ENCODE measurements around the gene ACYP2.
"Not testable (repeated sequence)": the region's sequence is repeated elsewhere in the genome, so short reads cannot be mapped to it uniquely, and the experiment has no call there.

ACYP2 gene

DNA sequence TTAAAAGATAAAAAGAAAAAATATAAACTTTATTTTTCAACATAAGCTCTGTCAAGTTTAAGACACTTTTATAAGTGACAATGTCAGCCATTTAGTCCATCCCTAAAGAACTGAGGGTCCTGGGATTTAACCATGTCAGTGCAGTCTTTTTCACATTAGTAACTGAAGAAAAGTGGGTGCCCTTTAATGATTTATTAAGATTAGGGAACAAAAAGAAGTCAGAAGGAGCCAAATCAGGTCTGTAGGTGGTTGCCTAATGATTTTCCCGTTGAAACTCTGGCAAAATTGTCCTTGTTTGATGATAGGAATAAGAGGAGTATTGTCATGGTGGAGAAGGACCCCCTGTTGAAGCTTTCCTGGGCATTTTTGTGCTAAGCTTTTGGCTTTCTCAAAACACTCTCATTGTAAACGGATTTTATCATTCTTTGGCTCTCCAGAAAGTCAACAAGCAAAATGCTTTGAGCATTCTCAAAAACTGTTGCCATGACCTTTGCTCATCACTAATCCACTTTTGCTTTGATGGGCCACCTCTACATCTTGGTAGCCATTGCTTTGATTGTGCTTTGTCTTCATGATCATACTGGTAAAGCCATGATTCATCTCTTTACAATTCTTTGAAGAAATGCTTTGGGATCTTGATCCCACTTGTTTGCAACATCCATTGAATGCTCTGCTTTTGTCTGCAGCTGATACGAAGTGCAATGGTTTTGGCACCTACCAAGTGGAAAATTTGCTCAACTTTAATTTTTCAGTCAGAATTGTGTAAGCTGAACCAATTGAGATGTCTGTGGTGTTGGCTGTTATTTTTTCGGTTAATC is 118.6 kb downstream of the ACYP2 start:
- no peak for DNase-seq

DNA sequence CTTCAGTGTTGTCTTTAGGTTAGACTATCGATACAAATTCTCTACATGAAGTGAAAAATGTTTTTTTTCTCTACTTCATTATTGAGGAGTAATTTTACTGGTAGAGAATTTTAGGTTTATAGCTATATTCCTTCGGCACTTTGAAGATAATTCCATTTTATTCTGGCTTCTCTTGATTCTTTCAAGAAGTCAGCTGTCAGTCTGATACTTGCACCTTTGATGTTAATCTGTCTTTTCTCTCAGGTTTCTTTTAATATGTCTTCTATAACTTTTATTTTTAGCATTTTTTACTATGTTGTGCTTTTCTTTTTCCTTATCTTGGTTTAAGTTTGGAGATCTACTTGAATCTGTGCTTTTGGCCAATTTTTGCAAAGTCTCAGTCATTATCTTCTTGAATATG is 122.0 kb downstream of the ACYP2 start:
- DNase-seq: no peak

DNA sequence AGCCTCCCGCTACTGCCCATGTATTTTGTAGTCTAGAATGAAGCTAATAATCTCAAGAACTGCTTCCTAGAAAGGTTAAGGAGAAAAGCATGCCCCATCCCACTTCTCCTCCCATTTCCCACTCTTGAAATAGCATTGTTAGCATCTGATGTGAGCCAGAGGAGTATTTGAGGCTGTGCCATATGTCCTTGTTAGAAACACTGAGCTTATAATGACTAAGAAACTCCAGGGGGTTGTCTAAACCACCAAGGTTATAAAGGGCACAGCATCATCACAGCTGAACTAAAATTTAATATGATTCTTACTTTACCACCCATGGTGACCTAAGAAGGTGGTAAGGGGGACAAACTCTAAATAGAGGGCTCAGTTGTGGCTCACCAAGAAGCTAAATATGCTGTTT is 124.0 kb downstream of the ACYP2 start:
- DNase-seq: no peak

DNA sequence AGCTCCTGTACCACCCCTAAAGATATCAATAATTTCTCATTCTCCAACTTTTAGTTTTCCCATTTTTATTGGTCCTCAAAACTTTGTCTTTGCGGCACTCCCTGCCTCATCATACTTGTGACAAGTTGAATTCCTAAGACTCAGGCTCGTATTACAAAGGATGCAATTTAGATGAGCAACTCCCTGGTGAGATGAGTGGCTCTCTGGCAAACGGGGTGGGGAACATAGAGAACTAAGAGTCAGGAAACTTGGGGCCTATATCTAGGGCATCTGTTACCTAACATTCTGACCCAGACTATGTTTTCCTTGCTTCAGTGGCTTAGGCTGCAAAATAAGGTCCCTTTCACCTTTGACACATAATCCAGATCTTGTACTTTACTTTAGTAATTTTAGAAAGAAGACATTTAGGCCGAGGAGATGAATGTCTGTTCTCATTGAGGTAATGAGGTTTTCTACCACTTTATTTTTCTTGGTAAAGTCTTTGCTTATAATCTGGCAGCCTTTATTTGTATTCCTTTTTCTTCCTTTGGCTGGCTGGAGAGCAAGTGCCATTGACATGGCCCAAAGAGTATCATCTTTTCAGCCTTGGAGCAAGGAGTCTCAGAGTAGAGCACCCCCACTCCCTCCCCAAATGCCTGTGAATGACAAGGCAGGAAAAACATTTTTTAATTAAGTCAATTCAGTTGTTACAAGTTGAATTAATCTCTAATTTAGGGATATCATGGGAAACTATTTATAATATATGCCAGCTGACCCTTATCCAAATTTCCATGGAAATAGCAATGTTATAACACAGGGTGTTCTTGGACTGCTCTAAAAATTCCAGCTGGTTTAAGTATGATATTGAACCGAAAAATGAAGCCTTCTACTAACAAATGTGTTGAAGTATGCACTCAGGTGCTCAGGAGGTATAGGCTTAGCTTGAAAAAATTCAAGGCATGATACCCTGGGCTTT is 125.4 kb downstream of the ACYP2 start:
- DNase-seq: no peak

DNA sequence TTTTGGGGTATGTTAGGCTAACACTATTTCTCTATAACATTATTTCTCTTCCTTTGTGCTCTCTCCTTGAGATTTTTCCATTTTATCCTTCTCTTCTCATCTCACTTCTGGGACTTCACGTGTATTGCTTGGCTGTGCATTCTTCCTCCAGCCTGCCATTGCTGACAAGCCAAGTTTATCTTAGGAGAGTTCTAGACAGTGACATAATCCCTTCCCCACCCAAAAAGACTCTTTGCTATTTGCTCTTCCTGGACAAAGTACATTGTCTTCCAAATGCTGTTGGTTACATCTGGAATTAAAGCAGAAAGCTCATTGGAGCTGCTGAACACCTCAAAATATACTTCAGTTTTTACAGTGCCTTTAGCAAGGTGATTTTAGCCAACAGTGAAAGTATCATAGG is 131.7 kb downstream of the ACYP2 start:
- DNase-seq: no peak

DNA sequence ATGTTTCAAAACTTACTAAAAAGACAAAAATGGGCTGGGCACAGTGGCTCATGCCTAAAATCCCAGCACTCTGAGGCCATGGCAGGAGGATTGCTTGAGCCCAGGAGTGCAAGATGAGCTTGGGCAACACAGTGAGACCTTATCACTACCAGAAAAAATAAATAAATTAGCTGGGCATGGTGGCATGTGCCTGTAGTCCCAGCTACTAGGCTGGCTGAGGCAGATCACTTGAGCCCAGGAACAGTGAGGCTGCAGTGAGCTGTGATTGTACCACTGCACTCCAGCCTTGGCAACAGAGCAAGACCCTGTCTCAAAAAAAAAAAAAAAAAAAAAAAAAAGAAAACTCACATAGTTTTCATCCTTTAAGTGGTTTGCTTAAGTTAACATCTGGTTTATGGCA is 134.2 kb downstream of the ACYP2 start:
- DNase-seq: no peak

DNA sequence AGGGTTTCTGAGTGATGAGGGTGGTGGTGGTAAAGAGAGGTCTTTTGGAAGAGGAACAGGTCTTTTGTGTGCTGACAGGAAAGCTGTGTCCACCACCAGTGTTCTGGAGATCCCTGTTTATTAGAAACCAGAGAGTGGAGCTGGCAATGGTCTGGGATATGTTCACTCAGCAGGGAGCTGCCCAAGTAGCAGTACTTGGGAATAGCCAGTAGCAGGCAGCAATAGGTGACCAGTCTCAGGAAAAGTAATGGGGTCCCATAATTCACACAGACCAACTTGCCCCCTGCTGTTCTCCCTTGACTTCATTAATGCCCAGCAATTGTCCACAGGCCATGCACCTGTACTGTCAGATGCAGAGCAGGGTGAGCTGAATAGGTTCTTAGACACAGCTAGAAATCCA is 138.8 kb downstream of the ACYP2 start:
- no peak for DNase-seq

DNA sequence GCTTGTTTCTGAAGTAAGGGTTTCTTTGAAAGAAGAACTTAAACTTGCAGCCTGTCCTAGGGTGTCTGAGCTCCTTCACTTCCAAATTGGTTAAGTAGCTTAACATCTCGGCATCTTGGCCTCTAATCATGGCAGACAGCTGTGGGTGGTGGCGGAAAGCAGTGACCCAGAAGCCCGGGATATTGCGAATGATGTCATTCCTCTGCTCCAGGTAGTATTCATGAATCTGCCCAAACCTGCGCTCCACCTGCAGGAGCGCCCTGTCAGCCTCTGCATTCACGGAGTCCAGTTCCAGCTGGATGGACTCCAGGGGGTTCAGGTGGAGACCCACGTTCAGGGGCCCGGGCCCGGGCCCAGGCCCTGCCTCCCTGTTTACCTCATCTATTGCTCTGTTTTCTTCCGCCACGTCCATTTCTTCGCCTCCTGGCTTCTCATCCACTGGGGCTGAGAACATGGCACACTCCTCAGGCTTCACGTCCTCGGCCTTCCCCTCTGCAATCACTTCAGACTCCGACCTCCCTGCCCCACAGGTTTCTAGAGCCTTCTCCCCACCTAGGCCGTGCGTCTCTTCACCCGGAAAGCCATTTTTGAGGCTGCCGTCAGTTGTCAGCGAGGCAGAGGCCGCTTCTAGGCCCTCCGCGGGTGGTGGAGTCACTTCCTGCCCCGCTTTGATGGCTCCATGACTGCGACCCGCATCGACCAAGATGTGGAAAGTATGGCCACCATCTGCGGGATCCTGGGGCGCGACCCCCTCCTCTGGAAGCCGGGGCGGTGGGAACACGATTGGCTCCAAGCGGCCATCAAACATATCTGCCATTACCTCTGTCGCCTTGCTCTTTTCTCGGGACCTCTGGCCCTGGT is 140.0 kb downstream of the ACYP2 start:
- no peak for DNase-seq

DNA sequence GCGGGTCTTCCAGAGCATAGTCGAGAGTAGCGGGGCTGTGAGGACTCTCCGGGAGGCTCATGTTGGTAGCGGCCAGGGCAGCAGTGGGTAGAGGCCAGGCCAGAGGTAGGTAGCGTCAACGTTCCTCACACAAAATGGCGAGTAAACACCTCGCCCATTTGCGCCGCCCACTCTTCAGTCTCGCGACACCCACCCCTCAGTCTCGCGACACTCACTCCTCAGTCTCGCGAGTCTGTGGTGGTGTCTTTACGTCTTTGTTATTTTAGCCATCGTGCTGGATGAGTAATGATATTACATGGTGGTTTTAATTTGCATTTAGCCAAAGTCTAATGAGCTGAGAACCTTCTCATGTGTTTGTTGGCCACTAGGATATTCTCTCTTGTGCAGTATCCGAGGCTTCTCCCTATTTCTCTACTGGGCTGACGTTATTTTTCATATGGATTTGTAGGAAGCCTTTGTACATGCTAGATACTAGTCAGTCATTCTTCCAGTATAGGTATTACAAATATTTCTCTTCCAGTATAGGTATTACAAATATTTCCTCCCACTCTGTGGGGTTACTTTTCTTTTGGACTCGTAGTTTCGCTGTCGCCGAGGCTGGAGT is 140.8 kb downstream of the ACYP2 start, which contains the start of gene TSPYL6:
Gene TSPYL6 (minus strand): TSS at position 139 of the 604 bp plus-strand sequence. CDS start 78 bp downstream, at position 61.
- DNase-seq: no peak

DNA sequence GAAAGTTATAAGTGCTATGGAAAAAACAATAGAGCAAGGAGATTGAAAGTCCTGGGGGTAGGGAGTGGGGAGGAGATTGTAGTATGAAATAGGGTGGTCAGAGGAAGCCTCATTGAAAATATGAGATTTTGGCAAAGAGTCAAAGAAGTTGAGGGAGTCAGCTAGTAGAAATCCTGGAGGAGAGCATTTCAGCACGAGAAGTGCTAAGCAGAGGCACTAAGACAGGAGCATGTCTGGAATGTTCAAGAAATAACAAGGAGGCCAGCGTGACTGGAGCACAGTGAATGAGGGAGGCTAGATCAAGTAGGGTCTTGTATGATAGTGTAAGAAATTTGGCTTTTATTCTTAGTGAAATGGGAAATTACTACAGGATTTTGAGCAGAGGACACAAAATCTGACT is 142.8 kb downstream of the ACYP2 start:
- no peak for DNase-seq

DNA sequence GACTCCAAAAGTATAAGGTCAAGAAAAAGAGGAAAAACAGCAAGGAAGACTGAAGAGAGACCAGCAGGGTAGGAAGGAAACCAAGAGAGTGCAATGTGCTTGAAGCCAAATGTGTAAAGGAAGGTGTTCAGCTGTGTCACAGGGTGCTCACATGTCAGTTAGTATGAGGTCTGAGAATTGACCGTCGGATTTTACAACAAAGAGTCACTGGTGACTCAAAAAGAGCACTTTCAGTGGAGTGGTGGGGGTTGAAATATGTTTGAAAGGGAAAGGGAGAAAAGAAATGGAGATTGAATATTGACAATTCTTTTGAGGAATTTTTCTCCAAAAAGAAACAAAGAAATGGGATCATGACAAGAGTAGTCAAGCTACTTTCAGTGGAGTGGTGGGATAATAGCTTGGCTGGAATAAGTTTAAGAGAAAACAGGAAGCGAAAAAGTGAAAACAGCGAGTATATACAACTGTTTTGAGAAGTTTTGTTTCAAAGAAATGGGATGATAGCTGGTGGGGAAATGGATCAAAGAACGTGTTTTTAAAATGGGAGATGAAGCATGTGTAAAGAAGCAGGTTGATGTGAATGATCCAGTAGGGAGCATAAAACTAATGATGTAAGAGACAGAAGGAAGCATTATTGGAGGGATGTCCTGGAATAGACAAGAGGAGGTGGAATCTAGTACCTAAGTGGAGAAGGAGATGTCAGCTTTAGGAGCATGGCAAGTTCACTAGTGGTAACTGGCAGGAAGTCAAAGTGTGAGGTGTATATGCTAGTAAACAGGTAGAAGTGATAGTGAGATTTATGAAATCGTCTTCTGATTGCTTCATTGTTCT is 144.2 kb downstream of the ACYP2 start:
- no peak for DNase-seq

DNA sequence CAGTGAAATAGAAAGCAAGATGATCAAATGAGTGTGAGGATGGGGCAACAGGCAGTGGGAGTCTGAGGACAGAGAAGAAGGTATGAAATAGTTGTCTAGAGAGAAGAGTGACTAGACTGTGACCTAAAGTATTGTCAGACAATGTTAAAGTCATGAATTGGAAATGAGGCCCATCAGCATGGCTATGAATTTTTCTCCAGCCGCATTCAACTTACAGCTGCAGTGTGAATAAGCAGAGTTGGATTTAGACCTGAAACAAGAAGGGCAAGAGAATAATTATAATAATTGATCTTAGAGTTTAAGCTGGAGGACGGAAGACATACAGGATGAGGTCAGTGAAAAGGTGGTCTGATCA is 144.8 kb downstream of the ACYP2 start:
- DNase-seq: no peak

DNA sequence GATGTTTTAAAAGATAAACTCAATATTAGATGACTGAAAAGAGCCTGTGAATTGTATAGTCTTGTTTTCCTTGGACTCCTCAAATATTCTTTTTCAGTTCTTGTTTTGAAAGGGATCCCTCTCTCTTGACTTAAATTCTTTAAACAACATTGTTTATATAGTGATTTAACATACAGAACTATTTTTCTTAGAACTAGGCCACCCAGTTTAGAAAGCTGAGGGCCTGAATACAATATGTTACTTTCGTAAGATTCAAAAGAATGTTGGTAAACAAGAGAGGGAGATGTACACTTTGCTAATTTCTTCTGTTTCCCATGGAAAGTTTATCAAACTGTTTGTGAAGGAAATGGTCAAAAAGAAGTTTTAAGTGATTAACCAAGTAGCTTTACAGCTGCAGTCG is 146.1 kb downstream of the ACYP2 start:
- no peak for DNase-seq

DNA sequence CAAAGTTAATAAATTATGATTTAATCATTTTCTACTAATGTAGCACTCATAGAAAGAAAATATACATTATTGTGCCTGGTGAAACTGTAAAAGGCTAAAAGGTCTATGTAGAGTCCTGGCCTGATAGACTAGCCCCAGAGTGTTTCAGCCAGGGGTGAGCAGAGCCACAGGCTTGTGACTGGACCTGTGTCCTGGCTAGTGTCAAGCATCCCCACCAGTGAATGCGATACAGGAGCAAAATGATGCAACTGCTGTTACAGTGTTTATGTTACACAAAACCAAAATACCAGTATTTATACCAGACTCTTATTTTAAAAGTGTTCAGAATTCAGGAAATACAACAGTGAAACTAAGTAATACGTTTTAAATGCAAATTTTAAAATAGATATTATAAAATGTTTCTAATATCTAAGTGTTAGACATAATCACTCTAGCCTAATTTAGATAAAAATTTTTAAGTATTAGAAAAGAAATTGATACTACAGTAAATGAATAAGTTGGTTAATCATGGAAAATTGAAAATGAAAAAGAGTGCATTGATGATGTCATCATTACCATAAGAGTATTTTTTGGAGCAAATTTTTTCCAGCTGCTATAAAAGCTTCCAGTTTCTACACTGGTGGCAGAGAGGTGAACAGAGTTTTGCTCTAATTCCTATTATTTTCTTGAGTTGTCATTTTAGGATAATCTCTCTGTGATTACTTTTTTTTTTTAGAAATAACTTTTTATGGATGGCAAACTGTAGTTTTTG is 146.8 kb downstream of the ACYP2 start:
- no peak for DNase-seq

DNA sequence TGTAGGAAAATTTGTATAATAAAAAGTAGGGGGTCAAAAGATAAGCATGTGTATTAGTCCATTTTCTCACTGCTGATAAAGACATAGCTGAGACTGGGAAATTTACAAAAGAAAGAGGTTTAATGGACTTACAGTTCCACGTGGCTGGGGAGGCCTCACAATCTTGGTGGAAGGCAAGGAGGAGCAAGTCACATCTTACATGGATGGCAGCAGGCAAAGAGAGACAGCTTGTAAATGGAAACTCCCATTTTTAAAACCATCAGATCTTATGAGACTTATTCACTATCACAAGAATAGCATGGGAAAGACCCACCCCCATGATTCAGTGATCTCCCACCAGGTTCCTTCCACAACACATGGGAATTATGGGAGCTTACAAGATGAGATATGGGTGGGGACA is 149.7 kb downstream of the ACYP2 start:
- not testable (repeated sequence) for DNase-seq

DNA sequence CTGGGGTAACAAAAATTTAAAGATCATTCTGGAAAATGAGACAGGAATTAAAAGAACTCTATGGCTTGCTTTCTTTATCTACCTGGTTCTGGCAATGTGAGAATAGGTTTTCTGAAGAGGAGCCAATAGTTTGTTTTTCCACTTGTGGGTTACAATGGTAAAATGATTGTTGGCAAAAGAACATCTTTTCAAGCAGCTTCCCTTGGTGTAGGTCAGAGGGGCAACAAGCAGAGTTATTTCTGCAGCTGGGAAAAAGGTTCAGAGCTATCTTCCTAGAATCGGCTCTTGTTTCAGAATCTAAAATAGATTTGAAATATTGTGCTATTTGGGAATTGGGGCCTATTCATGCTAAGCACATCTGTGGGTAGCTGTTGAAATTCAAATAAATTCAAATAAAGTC is 152.2 kb downstream of the ACYP2 start:
- DNase-seq: no peak

DNA sequence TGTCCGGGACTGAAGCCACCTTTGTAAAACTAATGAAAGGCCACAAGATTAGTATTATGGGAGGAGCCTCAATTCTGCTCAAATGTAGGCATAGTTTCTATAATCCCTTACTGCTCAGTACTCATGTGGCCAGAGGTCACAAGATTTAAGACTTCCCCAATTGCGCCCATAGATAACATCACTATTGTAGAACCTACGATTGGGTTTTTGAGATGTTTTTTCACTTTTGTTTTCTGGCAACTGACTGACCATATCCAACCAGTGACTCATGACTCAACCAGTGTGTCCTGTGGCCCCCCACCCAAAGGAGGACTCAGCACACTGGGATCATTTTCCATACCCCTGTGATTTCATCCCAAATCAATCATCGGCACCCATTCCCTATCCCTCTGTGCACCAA is 155.8 kb downstream of the ACYP2 start:
- no peak for DNase-seq

DNA sequence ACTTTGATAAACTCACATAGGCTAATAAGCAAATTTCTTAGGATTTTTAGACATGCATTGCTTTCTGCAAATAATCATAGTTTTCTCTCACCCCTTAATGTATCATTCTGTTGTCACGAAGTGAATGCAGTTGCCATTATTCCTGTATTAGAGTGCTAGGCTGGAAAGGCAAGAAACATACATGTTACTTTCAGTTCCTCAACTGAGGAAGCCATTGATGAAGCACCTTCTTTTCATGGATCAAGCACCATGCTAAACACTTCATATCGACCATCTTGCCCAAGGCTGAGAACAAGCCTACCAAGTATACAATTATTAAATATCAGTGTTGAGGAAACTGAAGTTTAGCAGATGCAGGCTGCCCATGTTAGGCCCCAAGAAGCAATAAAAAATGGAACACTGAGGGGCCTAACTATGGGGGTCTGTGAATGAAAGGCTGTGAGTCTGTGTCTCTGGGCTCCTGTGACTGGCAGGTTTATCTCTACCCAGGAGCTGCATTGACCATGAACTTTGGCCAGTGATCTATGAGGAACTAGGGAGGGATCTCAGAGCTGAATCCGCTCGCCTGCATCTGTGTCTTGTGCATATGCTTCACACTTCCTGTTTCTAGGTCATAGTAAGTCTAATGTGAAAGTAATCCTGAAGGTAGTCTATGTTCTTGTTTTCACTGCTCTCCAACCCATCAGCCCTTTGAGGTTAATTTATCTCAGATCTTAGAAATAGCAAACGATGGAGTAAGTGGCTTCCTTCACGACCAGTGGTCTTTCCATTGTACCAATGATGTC is 156.6 kb downstream of the ACYP2 start:
- DNase-seq: no peak

DNA sequence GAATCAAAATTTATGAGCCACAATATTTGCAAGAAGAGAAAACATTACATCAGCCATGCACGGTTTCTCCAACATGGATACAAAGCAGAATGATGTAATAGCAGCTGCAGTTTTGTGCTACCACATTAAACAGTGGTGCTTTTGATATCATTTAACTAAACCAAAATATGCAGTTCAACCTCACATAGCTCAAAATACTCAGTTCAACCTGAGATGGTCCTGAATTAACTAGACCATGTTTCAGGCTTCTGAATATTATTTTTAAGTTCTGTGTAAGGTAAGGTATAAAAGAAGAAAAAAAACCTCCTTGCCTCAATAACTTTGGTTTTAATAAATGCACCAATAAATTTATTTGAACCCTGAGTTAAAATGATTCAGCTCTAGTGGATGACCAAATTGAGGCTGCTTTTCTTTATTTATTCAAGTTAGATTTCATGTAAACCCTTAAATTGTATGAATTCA is 159.4 kb downstream of the ACYP2 start:
- no peak for DNase-seq

DNA sequence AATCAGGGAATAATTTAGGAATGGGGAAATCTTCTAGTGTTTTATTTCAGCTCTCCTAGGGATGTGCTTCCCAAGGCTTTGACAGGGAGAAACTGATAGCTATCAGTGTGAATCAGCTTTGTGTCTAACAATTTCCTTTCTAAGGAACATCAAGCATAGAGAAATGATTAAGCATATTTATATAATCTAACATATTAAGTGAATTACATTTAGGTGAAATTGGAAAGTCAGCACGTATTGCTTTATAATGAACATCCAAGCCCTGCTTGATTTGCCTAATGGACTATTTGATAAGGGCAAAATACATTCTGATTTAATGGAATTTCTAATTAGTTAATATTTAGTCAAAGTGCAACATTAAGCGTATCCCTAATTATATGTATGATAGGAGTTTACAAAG is 160.1 kb downstream of the ACYP2 start:
- no peak for DNase-seq

Data from DMS79 (cell line).